Measurements from ENCODE around the gene SPRR2D.

Gene SPRR2D

DNA sequence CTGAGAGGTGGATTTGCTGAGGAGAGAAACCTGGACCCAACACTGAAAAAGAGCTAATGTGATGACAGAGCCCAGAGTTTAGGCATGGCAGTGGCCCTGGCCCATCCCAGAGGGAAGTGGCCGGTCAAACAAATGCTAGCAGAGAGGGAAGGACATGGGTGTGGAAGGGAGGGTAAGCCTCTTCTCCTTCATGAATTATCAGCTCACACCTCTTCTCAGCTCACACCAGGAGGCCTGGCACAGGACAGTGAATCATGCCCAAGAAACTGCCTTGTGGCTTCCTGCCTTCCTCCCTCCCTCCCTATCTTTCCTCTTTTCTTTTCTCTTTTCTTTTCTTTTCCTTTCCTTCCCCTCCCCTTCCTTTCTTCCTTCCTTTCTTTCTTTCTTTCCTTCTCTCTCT lies 40.6 kb downstream of the SPRR2D start:
- no peak overlapping the region for H3K9ac ChIP-seq (ENCODE audit: low read depth, low read length)
- no peak overlapping the region for H3K4me3 ChIP-seq (ENCODE audit: low read length)
- no peak overlapping the region for H3K27ac ChIP-seq (ENCODE audit: low read length)
- peaks cover 2% of the 10 kb centered on the region; the same call in 1 of the 2 replicates for H3K9me3 ChIP-seq (ENCODE audit: insufficient read depth, low read depth, low read length)
- no peaks in the 10 kb centered on the region for H3K27me3 ChIP-seq (ENCODE audit: insufficient read depth, low read length)
- no peaks in the 10 kb centered on the region for H3K36me3 ChIP-seq (ENCODE audit: insufficient read depth, low read depth, low read length)
- peaks cover 10% of the 10 kb centered on the region; the same call in 1 of the 2 replicates for H3K4me1 ChIP-seq (ENCODE audit: insufficient read depth, low read length)

DNA sequence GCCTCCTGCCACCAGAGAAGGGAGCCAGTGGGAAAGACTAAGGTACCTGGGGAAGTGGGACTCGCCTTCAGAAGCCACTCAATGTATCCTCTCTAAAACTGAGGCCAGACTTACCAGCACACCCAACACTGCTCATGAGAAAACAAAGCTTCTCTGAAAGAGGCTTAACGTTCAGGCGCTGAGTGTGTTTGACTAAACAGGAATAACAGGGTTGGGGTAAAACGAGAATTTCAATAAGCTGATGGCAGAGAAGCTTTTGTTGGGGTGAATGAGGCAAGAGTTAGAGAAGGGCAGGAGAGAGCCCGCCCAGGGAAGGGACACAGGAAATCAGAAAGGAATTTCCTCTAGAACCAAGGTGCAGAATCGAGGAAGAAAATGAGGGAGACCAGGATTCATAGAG lies 41.1 kb downstream of the SPRR2D start:
- no peak overlapping the region for H3K4me3 ChIP-seq (ENCODE audit: low read length)
- no peak overlapping the region for H3K9ac ChIP-seq (ENCODE audit: low read depth, low read length)
- peaks cover 7% of the 10 kb centered on the region; the same call in 1 of the 2 replicates for H3K9me3 ChIP-seq (ENCODE audit: insufficient read depth, low read depth, low read length)
- no peak overlapping the region for H3K27ac ChIP-seq (ENCODE audit: low read length)
- H3K4me1 ChIP-seq (ENCODE audit: insufficient read depth, low read length), result peaks cover 10% of the 10 kb centered on the region; the same call in 1 of the 2 replicates
- H3K27me3 ChIP-seq (ENCODE audit: insufficient read depth, low read length), result no peaks in the 10 kb centered on the region
- H3K36me3 ChIP-seq (ENCODE audit: insufficient read depth, low read depth, low read length), result no peaks in the 10 kb centered on the region

DNA sequence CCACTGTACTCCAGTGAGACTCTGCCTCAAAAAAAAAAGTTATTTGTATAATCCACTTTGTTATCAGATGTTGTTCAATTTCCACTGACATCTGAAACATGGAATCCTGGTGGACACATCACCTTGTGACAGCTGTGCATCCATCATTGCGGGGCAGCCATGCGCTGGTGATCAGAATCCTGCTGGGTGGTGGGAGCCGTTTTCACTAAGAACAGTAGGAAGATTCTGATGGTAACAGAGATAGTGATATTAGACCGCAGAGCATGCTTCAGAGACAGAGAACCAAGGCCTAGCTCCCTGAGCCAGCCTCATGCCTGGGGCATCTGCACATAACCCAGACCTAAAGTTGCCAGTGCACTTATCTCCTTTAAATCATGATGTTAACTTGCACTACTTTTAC lies 42.4 kb downstream of the SPRR2D start:
- Histone ChIP-seq H3K9me3 (ENCODE audit: insufficient read depth, low read depth, low read length) (peaks cover 7% of the 10 kb centered on the region; the same call in 1 of the 2 replicates), H3K4me3 (ENCODE audit: low read length) (no peak overlapping the region), H3K9ac (ENCODE audit: low read depth, low read length) (no peak overlapping the region), H3K27me3 (ENCODE audit: insufficient read depth, low read length) (no peaks in the 10 kb centered on the region), H3K4me1 (ENCODE audit: insufficient read depth, low read length) (peaks cover 10% of the 10 kb centered on the region; the same call in 1 of the 2 replicates), H3K27ac (ENCODE audit: low read length) (no peak overlapping the region), H3K36me3 (ENCODE audit: insufficient read depth, low read depth, low read length) (no peaks in the 10 kb centered on the region)

DNA sequence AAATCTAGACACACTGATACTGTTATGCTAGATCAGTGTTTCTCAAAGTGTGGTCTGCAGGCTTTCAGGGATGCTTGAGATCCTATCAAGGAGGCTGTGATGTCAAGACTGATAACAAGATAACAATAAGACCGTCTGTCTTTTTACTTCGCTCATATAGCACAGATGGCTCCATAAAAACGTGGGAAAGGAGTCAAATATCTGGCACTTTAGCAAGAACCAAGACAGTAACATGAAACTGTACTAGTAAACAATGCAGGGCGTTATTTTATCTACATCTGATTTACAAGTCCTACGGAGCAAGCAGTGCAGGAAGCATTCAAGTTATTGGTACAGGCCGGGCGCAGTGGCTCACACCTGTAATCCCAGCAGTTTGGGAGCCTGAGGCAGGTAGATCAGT lies 43.0 kb downstream of the SPRR2D start:
- Histone ChIP-seq H3K4me1 (ENCODE audit: insufficient read depth, low read length) (peaks cover 10% of the 10 kb centered on the region; the same call in 1 of the 2 replicates), H3K9ac (ENCODE audit: low read depth, low read length) (no peak overlapping the region), H3K36me3 (ENCODE audit: insufficient read depth, low read depth, low read length) (no peaks in the 10 kb centered on the region), H3K27ac (ENCODE audit: low read length) (no peak overlapping the region), H3K4me3 (ENCODE audit: low read length) (no peak overlapping the region), H3K27me3 (ENCODE audit: insufficient read depth, low read length) (no peaks in the 10 kb centered on the region), H3K9me3 (ENCODE audit: insufficient read depth, low read depth, low read length) (peaks cover 7% of the 10 kb centered on the region; the same call in 1 of the 2 replicates)

DNA sequence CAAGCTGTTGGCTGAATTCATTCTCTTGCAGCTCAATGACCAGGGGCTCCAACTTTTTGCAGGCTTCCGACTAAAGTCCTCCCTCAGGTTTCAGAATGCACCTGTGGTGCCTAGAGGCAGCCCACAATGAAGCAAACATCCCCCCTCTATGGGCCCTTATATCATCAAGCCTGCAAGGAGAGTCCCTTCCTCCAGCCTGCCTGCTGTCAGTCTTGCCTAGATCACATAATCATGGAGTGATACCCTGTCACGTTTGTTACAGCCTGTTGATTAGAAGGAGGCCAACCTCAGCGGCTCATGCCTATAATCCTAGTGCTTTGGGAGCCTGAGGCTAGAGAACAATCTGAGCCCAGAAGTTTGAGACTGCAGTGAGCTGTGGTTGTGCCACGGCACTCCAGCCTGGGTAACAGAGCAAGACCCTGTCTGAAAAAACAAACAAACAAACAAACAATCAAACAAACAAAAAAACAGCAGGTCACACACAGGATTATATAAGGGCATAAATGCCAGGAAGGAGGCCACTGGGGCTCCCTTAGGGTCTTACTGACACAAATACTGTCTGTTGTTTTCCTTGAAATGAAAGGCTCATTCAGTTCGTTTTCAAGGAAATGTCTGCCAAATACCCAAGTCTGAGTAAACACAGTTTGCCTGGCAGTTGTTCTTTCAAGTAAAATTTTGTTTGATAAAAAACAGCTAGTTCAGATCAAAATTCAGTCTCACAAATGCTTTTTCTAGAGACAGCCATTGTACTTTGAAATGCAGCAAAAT lies 44.1 kb downstream of the SPRR2D start:
- Histone ChIP-seq H3K27ac (ENCODE audit: low read length) (no peak overlapping the region), H3K9me3 (ENCODE audit: insufficient read depth, low read depth, low read length) (peaks cover 7% of the 10 kb centered on the region; the same call in 1 of the 2 replicates), H3K9ac (ENCODE audit: low read depth, low read length) (no peak overlapping the region), H3K27me3 (ENCODE audit: insufficient read depth, low read length) (no peaks in the 10 kb centered on the region), H3K4me1 (ENCODE audit: insufficient read depth, low read length) (peaks cover 10% of the 10 kb centered on the region; the same call in 1 of the 2 replicates), H3K4me3 (ENCODE audit: low read length) (no peak overlapping the region), H3K36me3 (ENCODE audit: insufficient read depth, low read depth, low read length) (no peaks in the 10 kb centered on the region)

DNA sequence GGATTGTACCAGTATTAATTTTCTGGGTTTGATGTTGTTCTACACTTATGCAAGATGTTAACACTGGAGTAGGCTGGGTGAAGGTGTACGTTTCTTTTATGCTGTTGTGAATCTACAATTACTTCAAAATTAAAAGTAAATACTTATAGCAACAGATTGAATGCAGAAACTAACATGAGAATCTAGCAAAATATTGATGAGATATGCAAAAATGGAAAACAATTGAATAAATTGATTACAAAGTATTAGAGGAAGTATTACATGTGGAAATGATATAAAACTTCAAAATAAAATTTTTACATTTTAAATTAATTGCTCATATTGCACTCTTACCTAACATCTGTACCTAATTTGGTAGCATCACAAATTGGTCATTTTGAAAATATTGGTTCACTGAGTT lies 45.1 kb downstream of the SPRR2D start:
- Histone ChIP-seq H3K36me3 (ENCODE audit: insufficient read depth, low read depth, low read length) (no peaks in the 10 kb centered on the region), H3K4me1 (ENCODE audit: insufficient read depth, low read length) (peaks cover 10% of the 10 kb centered on the region; the same call in 1 of the 2 replicates), H3K27ac (ENCODE audit: low read length) (no peak overlapping the region), H3K9me3 (ENCODE audit: insufficient read depth, low read depth, low read length) (peaks cover 7% of the 10 kb centered on the region; the same call in 1 of the 2 replicates), H3K4me3 (ENCODE audit: low read length) (no peak overlapping the region), H3K9ac (ENCODE audit: low read depth, low read length) (no peak overlapping the region), H3K27me3 (ENCODE audit: insufficient read depth, low read length) (no peaks in the 10 kb centered on the region)

DNA sequence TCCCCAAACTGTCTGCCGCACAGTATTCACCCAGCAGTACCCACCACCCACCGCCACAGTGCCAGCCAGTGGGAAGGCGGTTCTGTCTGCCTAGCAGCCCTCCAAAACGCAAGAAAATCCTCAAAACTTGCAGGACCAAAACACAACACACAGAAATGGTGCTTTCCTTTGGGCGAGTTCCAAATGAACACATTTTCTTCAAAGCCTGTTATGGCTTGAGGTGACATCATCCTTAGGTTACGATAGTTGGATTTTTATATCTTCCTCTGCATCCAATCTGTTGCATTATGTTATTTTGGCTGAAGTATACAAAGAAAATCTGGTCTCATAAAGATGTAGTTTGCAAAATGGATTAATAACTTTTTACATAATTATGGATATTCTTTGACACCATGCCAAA lies 47.7 kb downstream of the SPRR2D start:
- no peaks in the 10 kb centered on the region for H3K27me3 ChIP-seq (ENCODE audit: insufficient read depth, low read length)
- no peaks in the 10 kb centered on the region for H3K36me3 ChIP-seq (ENCODE audit: insufficient read depth, low read depth, low read length)
- peaks cover 10% of the 10 kb centered on the region; the same call in 1 of the 2 replicates for H3K4me1 ChIP-seq (ENCODE audit: insufficient read depth, low read length)
- peaks cover 7% of the 10 kb centered on the region; the same call in 1 of the 2 replicates for H3K9me3 ChIP-seq (ENCODE audit: insufficient read depth, low read depth, low read length)
- no peak overlapping the region for H3K27ac ChIP-seq (ENCODE audit: low read length)
- no peak overlapping the region for H3K9ac ChIP-seq (ENCODE audit: low read depth, low read length)
- H3K4me3 ChIP-seq (ENCODE audit: low read length), result no peak overlapping the region
